Esophagus squamous epithelium (tissue), 4 donors: Measurements from ENCODE around the gene BTBD2.

Experiments used
- CTCF ChIP-seq, 6 experiments: fragments of 450-650 bp in 4 of 6; fragments of 200-600 bp in 2 of 6; sonication (generic) in 2 of 6; IDR thresholded peaks; one replicate each; pipeline ENCODE4 v1.5.1; 2016 to 2019; ENCODE audit warnings: antibody characterized with exemption in 6 of 6, mild to moderate bottlenecking in 4 of 6, moderate library complexity in 4 of 6
- POLR2A ChIP-seq, 4 donors: fragments of 450-650 bp; IDR thresholded peaks; one replicate each; pipeline ENCODE4 v1.6.1; 2017; ENCODE audit warnings: antibody characterized with exemption in 4 of 4, mild to moderate bottlenecking in 4 of 4, moderate library complexity in 3 of 4

GRCh38 chr19:2032296-2032941 is 16.9 kb upstream of the BTBD2 start:
- TF ChIP-seq CTCF (IDR thresholded peaks at IDR 0.05) (no peak), POLR2A (IDR thresholded peaks at IDR 0.05) (peak in 2 of 4 donors; percentile 9 to 49)
